Stimulated activated naive CD8-positive, alpha-beta T cell treated with anti-CD3 and anti-CD28 coated beads, Interleukin-15, amount 100 ng/mL, for 72 hours (primary cell): Measurements from ENCODE around the gene NBDY.
"Not testable (repeated sequence)": the region's sequence is repeated elsewhere in the genome, so short reads cannot be mapped to it uniquely, and the experiment has no call there.

Experiments used
- ATAC-seq: fragments of 150-1000 bp; cut with Tn5 transposase; 2 replicates; pipeline ENCODE4 v1.10.0; 2021; ENCODE audit warnings: mild to moderate bottlenecking, moderate library complexity
- DNase-seq, 2 donors: peaks; one replicate each; pipeline ENCODE4 v3.0.0; 2021 to 2022
- H3K27ac Mint-ChIP-seq, 2 donors: one replicate each; pipeline ENCODE4 v1.8.0; 2022; ENCODE audit warnings: mild to moderate bottlenecking in 2 of 2, mixed read lengths in 2 of 2, moderate library complexity in 2 of 2
- H3K27me3 Mint-ChIP-seq: one replicate; pipeline ENCODE4 v1.8.0; 2022; ENCODE audit warnings: mixed read lengths
- H3K4me1 Mint-ChIP-seq: one replicate; pipeline ENCODE4 v1.8.0; 2022; ENCODE audit warnings: mild to moderate bottlenecking, mixed read lengths
- H3K4me3 Mint-ChIP-seq, 2 donors: one replicate each; pipeline ENCODE4 v1.8.0; 2022; ENCODE audit warnings: mild to moderate bottlenecking in 2 of 2, mixed read lengths in 2 of 2, moderate library complexity in 1 of 2
- H3K9me3 Mint-ChIP-seq, 2 donors: one replicate each; pipeline ENCODE4 v1.8.0; 2022; ENCODE audit warnings: mixed read lengths in 2 of 2

NBDY gene

GRCh38 chrX:56760410-56761124, 31.5 kb downstream of the NBDY start:
- DNase-seq, H3K4me3 Mint-ChIP-seq, H3K9me3 Mint-ChIP-seq, ATAC-seq, H3K27me3 Mint-ChIP-seq: not testable (repeated sequence)
- Mint-ChIP-seq H3K27ac (peak overlapping the region in 1 of 2 donors; percentile 33), H3K4me1 (peaks cover 54% of the 10 kb centered on the region)

GRCh38 chrX:56761167-56761566, 32.1 kb downstream of the NBDY start:
- H3K4me1 Mint-ChIP-seq = peaks cover 60% of the 10 kb centered on the region

DNA sequence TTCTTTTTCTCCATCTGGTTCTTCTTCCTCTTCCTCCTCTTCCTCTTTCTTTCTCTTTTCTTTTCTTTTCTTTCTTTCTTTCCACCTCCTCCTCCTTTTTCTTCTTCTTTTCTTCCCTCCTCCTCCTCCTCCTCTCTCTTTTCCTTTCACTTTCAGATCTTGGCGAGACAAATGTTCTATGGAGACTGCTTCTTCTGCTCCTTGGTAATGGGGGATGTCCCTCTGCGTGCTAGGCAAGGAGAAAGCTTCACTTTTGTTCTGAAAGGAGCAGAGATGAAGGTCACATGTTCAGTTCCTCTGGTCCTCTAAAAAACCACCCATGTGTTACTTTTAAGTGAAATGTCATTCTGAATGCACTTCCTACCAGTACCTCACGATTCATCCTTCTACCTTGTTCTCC, 33.2 kb downstream of the NBDY start:
- no peaks in the 10 kb centered on the region for H3K9me3 Mint-ChIP-seq
- peak in 1 of 2 donors; percentile 13 for DNase-seq
- H3K4me1 Mint-ChIP-seq = peaks cover 64% of the 10 kb centered on the region
- peak; percentile 62 for ATAC-seq
- peak overlapping the region; percentile 87 to 97 for H3K27ac Mint-ChIP-seq
- H3K4me3 Mint-ChIP-seq = peak overlapping the region; percentile 74 to 87
- no peaks in the 10 kb centered on the region for H3K27me3 Mint-ChIP-seq

More at GRCh38 chrX:56761167-56761566, 32.1 kb downstream of the NBDY start:
- H3K27me3 Mint-ChIP-seq = no peaks in the 10 kb centered on the region
- no peak for ATAC-seq
- H3K4me3 Mint-ChIP-seq = no peak overlapping the region
- H3K9me3 Mint-ChIP-seq = no peaks in the 10 kb centered on the region
- DNase-seq = no peak
- peak overlapping the region in 1 of 2 donors; percentile 42 for H3K27ac Mint-ChIP-seq

DNA sequence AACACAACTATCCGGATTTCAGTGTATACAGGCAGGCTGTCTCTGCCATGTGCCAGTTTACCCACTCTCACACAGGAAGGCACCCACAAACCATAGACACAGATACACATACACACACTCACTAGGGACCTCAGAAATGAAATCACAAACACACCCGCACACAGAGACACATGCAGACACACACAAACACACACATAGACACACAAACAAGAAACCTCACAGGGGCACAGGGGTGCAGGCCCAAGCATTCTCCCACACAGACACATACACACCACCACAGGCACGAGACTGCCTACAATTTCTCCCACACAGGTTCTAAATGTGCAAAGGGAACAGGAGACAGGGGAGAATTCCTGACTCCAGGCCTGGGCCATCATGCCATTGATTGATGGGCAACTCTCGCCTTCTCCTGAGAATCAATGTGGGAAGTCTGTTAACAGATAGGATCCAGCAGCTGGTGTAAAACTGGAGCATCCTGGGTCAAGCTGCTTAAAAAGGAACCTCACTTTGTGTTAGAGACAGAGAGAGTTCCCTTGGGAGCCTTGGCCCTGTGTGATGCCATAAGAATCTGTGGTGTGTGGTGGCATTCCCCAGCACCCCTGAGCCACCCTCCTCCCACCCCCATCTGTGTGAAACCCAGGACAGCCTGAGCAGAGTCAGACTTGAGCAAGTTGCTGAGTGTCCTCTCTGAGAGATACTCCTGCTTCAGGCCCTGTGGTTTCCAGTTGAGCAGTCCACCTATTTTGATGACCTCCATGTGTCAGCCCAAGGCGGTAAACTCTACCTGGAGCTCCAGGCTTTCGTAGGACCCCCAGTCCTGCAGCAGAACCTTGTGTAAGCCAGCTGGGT, 33.9 kb downstream of the NBDY start:
- H3K4me1 Mint-ChIP-seq = peaks cover 64% of the 10 kb centered on the region
- no peaks in the 10 kb centered on the region for H3K9me3 Mint-ChIP-seq
- ATAC-seq = peak; percentile 21
- H3K4me3 Mint-ChIP-seq = peak overlapping the region; percentile 74 to 87
- DNase-seq = no peak
- peak overlapping the region; percentile 20 to 97 for H3K27ac Mint-ChIP-seq
- no peaks in the 10 kb centered on the region for H3K27me3 Mint-ChIP-seq

DNA sequence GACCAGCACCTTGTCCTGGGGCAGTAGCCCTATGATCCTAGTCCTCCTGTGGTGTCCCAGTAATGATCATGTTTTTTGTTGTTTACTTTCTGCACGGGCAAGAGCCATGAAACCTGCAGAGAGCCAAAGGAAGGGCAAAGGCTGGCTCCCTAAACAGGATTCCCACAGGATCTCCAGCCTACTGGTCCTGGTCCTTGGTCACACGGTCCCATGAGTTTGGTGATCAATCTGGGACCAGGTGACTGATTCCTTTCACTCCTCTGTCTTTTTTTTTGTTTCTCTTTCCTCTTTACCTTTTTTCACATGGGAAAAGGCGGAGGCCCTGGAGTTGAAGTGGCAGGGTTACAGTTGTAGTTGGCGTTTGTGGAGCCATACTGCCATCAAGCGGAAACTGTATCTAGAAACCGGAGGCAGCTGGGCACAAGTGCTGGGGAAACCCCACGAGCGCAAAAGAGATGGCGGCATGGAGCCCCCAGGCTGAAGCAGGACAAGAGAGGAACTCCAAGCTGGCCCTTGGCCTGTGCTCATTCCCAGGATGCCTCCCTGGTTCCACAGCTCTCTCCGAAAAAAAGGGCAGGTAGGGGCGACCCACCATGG, 34.6 kb downstream of the NBDY start:
- H3K27ac Mint-ChIP-seq = peak overlapping the region; percentile 20 to 97
- H3K27me3 Mint-ChIP-seq = no peaks in the 10 kb centered on the region
- H3K9me3 Mint-ChIP-seq = no peaks in the 10 kb centered on the region
- DNase-seq (no peak), ATAC-seq (no peak)
- H3K4me1 Mint-ChIP-seq = peaks cover 61% of the 10 kb centered on the region
- H3K4me3 Mint-ChIP-seq = peak overlapping the region; percentile 19 to 42

GRCh38 chrX:56764153-56764974, 35.3 kb downstream of the NBDY start:
- no peaks in the 10 kb centered on the region for H3K9me3 Mint-ChIP-seq
- H3K4me1 Mint-ChIP-seq = peaks cover 60% of the 10 kb centered on the region
- peak overlapping the region; percentile 34 to 96 for H3K27ac Mint-ChIP-seq
- DNase-seq = peak; percentile 51 to 71
- peak overlapping the region; percentile 90 to 94 for H3K4me3 Mint-ChIP-seq
- ATAC-seq = peak; percentile 76
- no peaks in the 10 kb centered on the region for H3K27me3 Mint-ChIP-seq

GRCh38 chrX:56764975-56765791, 36.1 kb downstream of the NBDY start:
- H3K4me1 Mint-ChIP-seq = peaks cover 60% of the 10 kb centered on the region
- ATAC-seq (peak; percentile 61), DNase-seq (peak; percentile 15 to 37)
- H3K9me3 Mint-ChIP-seq = no peaks in the 10 kb centered on the region
- peak overlapping the region; percentile 90 to 94 for H3K4me3 Mint-ChIP-seq
- no peaks in the 10 kb centered on the region for H3K27me3 Mint-ChIP-seq
- H3K27ac Mint-ChIP-seq = peak overlapping the region; percentile 96

- DNase-seq (no peak), ATAC-seq (no peak)
- Mint-ChIP-seq H3K4me3 (peak overlapping the region; percentile 90 to 94), H3K27ac (peak overlapping the region; percentile 96), H3K9me3 (no peaks in the 10 kb centered on the region), H3K4me1 (peaks cover 56% of the 10 kb centered on the region), H3K27me3 (no peaks in the 10 kb centered on the region)
Measured at GRCh38 chrX:56765811-56766553, 36.9 kb downstream of the NBDY start.

DNA sequence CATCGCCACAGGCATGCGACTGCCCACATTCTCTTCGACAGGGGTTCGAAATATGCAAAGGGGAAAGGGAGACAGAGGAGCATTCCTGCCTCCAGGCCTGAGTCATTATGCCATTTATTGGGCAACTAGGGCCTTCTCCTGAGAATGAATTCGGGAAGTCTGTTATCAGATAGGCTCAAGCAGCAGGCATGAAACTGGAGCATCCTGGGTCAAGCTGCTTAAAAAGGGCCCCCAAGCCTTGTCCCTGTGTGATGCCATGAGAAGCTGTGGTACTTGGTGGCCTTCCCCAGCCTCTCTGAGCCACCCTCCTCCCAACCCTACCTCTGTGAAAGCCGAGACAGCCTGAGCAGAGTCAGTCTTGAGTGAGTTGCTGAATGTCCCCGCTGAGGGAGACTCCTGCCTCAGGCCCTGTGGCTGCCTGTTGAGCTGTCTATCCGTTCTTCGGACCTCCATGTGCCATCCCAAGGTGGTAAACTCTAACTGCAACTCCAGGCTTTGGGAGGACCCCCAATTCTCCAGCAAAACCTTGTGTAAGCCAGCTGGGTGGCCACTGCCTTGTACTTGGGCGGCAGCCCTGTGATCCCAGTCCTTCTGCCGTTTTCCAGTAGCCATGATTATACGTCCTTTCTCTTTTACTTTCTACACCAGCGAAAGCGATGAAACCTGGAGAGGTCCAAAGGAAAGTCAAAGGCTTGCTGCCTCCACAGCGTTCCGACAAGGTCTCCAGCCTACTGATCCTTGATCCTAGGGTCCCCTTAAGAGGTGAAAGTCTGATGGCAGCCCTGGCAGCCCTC, 37.7 kb downstream of the NBDY start:
- ATAC-seq (no peak), DNase-seq (no peak)
- Mint-ChIP-seq H3K9me3 (no peaks in the 10 kb centered on the region), H3K27me3 (no peaks in the 10 kb centered on the region), H3K4me3 (peak overlapping the region in 1 of 2 donors; percentile 54), H3K4me1 (peaks cover 49% of the 10 kb centered on the region), H3K27ac (peak overlapping the region; percentile 60 to 94)

DNA sequence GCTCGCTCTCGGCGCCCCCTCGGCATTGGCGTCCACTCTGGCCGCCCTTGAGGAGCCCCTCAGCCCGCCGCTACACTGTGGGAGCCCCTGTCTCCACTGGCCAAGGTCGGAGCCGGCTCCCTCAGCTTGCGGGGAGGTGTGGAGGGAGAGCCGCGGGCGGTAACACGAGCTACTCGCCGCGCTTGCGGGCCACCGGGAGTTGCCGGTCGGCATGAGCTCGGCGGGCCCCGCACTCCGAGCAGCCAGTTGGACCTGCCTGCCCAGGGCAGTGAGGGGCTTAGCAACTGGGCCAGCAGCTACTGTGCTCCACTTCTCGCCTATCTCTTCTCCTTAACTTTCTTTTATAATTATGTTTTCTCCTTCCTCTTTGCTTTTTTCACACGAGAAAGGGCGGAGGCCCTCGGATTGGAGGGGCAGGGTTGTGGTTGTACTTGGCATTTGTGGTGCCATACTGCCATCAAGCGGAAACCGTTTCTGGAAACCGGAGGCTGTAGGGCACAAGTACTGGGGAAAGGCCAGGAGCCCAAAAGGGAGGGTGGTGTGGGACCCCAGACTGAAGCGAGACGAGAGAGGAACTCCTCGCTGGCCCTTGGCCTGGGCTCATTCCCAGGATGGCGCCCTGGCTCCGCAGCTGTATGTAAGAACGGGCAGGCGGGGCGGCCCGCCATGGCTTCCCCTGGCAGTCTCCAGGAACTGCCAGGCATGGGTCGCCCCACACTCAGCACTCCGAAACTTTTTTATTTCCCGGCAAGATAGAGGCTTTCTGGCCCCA, 38.5 kb downstream of the NBDY start:
- H3K27me3 Mint-ChIP-seq, H3K4me3 Mint-ChIP-seq, DNase-seq, ATAC-seq, H3K9me3 Mint-ChIP-seq: not testable (repeated sequence)
- H3K4me1 Mint-ChIP-seq = peaks cover 41% of the 10 kb centered on the region
- H3K27ac Mint-ChIP-seq = peak overlapping the region in 1 of 2 donors; percentile 71

DNA sequence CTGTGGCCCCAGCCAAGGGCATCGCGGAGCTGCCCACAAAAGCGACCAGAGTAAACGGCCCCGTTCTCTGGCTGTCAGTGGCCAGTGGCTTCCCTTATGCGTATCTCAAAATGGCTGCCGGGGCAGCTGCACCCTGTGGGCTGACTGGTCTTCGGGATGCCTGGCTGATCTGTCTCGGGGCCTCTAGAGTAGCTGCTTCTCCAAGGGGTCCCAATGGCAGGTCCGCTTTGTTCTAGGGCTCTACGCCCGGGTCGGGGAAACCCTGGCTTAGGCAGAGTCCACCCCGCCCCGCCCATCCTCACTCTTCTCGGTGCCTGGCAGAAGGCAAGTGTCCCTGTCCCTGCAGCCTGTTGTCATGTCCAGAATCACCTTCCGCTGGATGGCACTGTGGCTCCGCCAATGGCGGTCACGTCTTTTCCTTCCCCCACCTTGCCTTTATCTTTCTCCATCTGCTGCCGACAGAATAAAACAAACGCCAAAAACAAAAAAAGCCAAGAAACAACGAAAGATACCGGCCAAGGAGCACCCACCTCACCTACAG, 39.1 kb downstream of the NBDY start:
- ATAC-seq, H3K27me3 Mint-ChIP-seq: not testable (repeated sequence)

DNA sequence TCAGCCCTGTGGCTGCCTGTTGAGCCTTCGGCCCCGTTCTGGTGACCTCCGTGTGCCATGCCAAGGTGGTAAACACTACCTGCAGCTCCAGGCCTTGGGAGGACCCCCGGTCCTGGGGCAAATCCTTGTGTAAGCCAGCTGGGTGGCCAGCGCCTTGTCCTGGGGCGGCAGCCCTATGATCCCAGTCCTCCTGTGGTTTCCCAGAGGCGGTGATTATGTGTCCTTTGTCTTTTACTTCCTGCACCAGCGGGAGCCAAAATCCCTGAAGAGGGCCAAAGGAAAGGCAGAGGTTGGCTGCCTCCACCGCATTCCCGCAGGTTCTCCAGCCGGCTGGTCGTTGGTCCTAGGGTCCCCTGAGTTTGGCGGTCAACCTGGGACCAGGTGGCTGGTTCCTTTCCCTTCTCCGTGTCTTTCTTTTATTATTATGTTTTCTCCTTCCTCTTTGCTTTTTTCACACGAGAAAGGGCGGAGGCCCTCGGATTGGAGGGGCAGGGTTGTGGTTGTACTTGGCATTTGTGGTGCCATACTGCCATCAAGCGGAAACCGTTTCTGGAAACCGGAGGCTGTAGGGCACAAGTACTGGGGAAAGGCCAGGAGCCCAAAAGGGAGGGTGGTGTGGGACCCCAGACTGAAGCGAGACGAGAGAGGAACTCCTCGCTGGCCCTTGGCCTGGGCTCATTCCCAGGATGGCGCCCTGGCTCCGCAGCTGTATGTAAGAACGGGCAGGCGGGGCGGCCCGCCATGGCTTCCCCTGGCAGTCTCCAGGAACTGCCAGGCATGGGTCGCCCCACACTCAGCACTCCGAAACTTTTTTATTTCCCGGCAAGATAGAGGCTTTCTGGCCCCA, 43.9 kb downstream of the NBDY start:
- H3K4me3 Mint-ChIP-seq, H3K27ac Mint-ChIP-seq, DNase-seq, H3K9me3 Mint-ChIP-seq, ATAC-seq, H3K4me1 Mint-ChIP-seq, H3K27me3 Mint-ChIP-seq: not testable (repeated sequence)

More for the DNA sequence above, 39.1 kb downstream of the NBDY start:
- peaks cover 34% of the 10 kb centered on the region for H3K4me1 Mint-ChIP-seq
- H3K9me3 Mint-ChIP-seq, DNase-seq, H3K4me3 Mint-ChIP-seq, H3K27ac Mint-ChIP-seq: not testable (repeated sequence)
